Mesendoderm (in vitro differentiated cells): ENCODE results near the gene FAM124B.
A peak's percentile ranks its signal among the peaks of the same experiment; 100 is the strongest.

Source experiments
- DNase-seq: peaks from one replicate; pipeline ENCODE4 v3.0.0; 2013
- H2AK5ac ChIP-seq: 2 replicates; pipeline ENCODE4 v1.6.1; 2013; ENCODE audit warnings: low read length, inconsistent platforms
- H2BK120ac ChIP-seq: 2 replicates; pipeline ENCODE4 v1.6.1; 2013; ENCODE audit warnings: low read depth, mild to moderate bottlenecking, low read length, moderate library complexity, mixed read lengths
- H2BK15ac ChIP-seq: replicated peaks from 2 replicates; pipeline ENCODE4 v1.6.1; 2013; ENCODE audit warnings: low read depth, mild to moderate bottlenecking, moderate library complexity
- H2BK5ac ChIP-seq: 2 replicates; pipeline ENCODE4 v1.6.1; 2013; ENCODE audit warnings: low read length, inconsistent platforms
- H3K18ac ChIP-seq: 2 replicates; pipeline ENCODE4 v1.6.1; 2013; ENCODE audit warnings: mild to moderate bottlenecking, low read length, mixed read lengths
- H3K23ac ChIP-seq: one replicate; pipeline ENCODE4 v1.6.1; 2013; ENCODE audit warnings: low read length
- H3K27ac ChIP-seq: 2 replicates; pipeline ENCODE4 v1.5.1; 2013; ENCODE audit warnings: low read depth, mild to moderate bottlenecking, inconsistent platforms, low read length, moderate library complexity
- H3K27me3 ChIP-seq: 2 replicates; pipeline ENCODE4 v1.6.1; 2013; ENCODE audit warnings: low read length, control low read depth, mild to moderate bottlenecking, inconsistent platforms; ENCODE audit not compliant: insufficient read depth, poor library complexity
- H3K36me3 ChIP-seq: 2 replicates; pipeline ENCODE4 v1.6.1; 2013; ENCODE audit warnings: low read length, inconsistent platforms; ENCODE audit not compliant: control insufficient read depth, insufficient read depth
- H3K4ac ChIP-seq: one replicate; pipeline ENCODE4 v1.6.1; 2013; ENCODE audit warnings: low read depth, mild to moderate bottlenecking, low read length, moderate library complexity
- H3K4me1 ChIP-seq: 2 replicates; pipeline ENCODE4 v1.6.1; 2013; ENCODE audit warnings: low read depth, low read length, inconsistent platforms; ENCODE audit not compliant: control insufficient read depth
- H3K4me2 ChIP-seq: 2 replicates; pipeline ENCODE4 v1.6.1; 2013; ENCODE audit warnings: low read length
- H3K4me3 ChIP-seq: 2 replicates; pipeline ENCODE4 v1.5.1; 2013; ENCODE audit warnings: mild to moderate bottlenecking, low read length
- H3K56ac ChIP-seq: one replicate; pipeline ENCODE4 v1.6.1; 2013; ENCODE audit warnings: low read length
- H3K79me1 ChIP-seq: 2 replicates; pipeline ENCODE4 v1.6.1; 2013; ENCODE audit warnings: low read length, inconsistent platforms
- H3K79me2 ChIP-seq: 2 replicates; pipeline ENCODE4 v1.6.1; 2013; ENCODE audit warnings: mild to moderate bottlenecking, low read length; ENCODE audit not compliant: control insufficient read depth, insufficient read depth
- H3K9ac ChIP-seq: 2 replicates; pipeline ENCODE4 v1.6.1; 2013; ENCODE audit warnings: low read length, inconsistent platforms
- H4K5ac ChIP-seq: one replicate; pipeline ENCODE4 v1.6.1; 2013; ENCODE audit warnings: low read length
- H4K8ac ChIP-seq: one replicate; pipeline ENCODE4 v1.6.1; 2013; ENCODE audit warnings: low read depth, mild to moderate bottlenecking, control low read depth, low read length, moderate library complexity
- WGBS: extraction: QIAGEN DNeasy Blood & Tissue Kit; methylation state at CpG from one replicate; pipeline ENCODE4 v1.1.7; 2013; ENCODE audit warnings: low lambda C conversion rate, missing lambda C conversion rate; ENCODE audit not compliant: insufficient coverage; ENCODE audit errors: extremely low coverage; 5-methylcytosine and 5-hydroxymethylcytosine counted together

Gene FAM124B

GRCh38 chr2:224335991-224336390 is 65.9 kb downstream of the FAM124B start:
- H4K8ac ChIP-seq, result no peak overlapping the region
- no peak overlapping the region for H3K9ac ChIP-seq
- no peak for DNase-seq
- no peak overlapping the region for H2AK5ac ChIP-seq
- no peak overlapping the region for H3K4ac ChIP-seq
- H2BK5ac ChIP-seq, result no peak overlapping the region
- no peaks in the 10 kb centered on the region for H3K4me1 ChIP-seq
- no peak overlapping the region for H3K4me3 ChIP-seq
- WGBS, result no CpG with 5 or more reads among the region's 1 CpG
- H3K27ac ChIP-seq, result no peak overlapping the region
- H3K18ac ChIP-seq, result no peak overlapping the region
- H3K27me3 ChIP-seq, result no peaks in the 10 kb centered on the region
- no peak overlapping the region for H4K5ac ChIP-seq
- H3K4me2 ChIP-seq, result no peak overlapping the region
- no peaks in the 10 kb centered on the region for H3K36me3 ChIP-seq
- no peaks in the 10 kb centered on the region for H3K79me1 ChIP-seq
- no peaks in the 10 kb centered on the region for H3K79me2 ChIP-seq
- H2BK15ac ChIP-seq, result no peak overlapping the region
- H3K56ac ChIP-seq, result no peak overlapping the region
- no peak overlapping the region for H3K23ac ChIP-seq
- no peak overlapping the region for H2BK120ac ChIP-seq

- Histone ChIP-seq H4K8ac (no peak overlapping the region), H3K36me3 (no peaks in the 10 kb centered on the region), H3K27ac (no peak overlapping the region), H3K56ac (no peak overlapping the region), H2BK15ac (no peak overlapping the region), H3K79me1 (no peaks in the 10 kb centered on the region), H3K4ac (no peak overlapping the region), H3K4me3 (no peak overlapping the region), H3K23ac (no peak overlapping the region), H3K79me2 (no peaks in the 10 kb centered on the region), H3K27me3 (no peaks in the 10 kb centered on the region), H3K4me1 (no peaks in the 10 kb centered on the region), H2BK5ac (no peak overlapping the region), H4K5ac (no peak overlapping the region), H3K18ac (no peak overlapping the region), H2BK120ac (no peak overlapping the region), H3K4me2 (no peak overlapping the region), H2AK5ac (no peak overlapping the region), H3K9ac (no peak overlapping the region)
- no CpG with 5 or more reads among the region's 2 CpGs for WGBS
- DNase-seq, result no peak
These were observed 67.2 kb downstream of the FAM124B start for GRCh38 chr2:224334726-224335125.

GRCh38 chr2:224333726-224334482 is 68.0 kb downstream of the FAM124B start:
- H3K4ac ChIP-seq, result no peak overlapping the region
- H3K79me1 ChIP-seq, result no peaks in the 10 kb centered on the region
- H4K8ac ChIP-seq, result no peak overlapping the region
- no peak overlapping the region for H3K23ac ChIP-seq
- H2BK15ac ChIP-seq, result no peak overlapping the region
- DNase-seq, result peak; percentile 33
- no peaks in the 10 kb centered on the region for H3K27me3 ChIP-seq
- H3K9ac ChIP-seq, result no peak overlapping the region
- no peak overlapping the region for H3K18ac ChIP-seq
- no peak overlapping the region for H3K27ac ChIP-seq
- no peak overlapping the region for H2BK120ac ChIP-seq
- no peaks in the 10 kb centered on the region for H3K36me3 ChIP-seq
- H4K5ac ChIP-seq, result no peak overlapping the region
- no peaks in the 10 kb centered on the region for H3K4me1 ChIP-seq
- no peaks in the 10 kb centered on the region for H3K79me2 ChIP-seq
- H3K4me3 ChIP-seq, result no peak overlapping the region
- no CpG with 5 or more reads among the region's 6 CpGs for WGBS
- no peak overlapping the region for H2AK5ac ChIP-seq
- H3K56ac ChIP-seq, result no peak overlapping the region
- no peak overlapping the region for H2BK5ac ChIP-seq
- H3K4me2 ChIP-seq, result no peak overlapping the region

- Histone ChIP-seq H3K36me3 (no peaks in the 10 kb centered on the region), H3K9ac (no peak overlapping the region)
- no CpG with 5 or more reads among the region's 8 CpGs for WGBS
These were observed 70.2 kb downstream of the FAM124B start for GRCh38 chr2:224331698-224332097.

GRCh38 chr2:224328798-224329197 is 73.1 kb downstream of the FAM124B start:
- H4K8ac ChIP-seq, result no peak overlapping the region
- H2BK120ac ChIP-seq, result no peak overlapping the region
- WGBS, result no CpG with 5 or more reads among the region's 3 CpGs
- no peaks in the 10 kb centered on the region for H3K4me1 ChIP-seq
- H3K36me3 ChIP-seq, result no peaks in the 10 kb centered on the region
- DNase-seq, result peak; percentile 21
- H3K4ac ChIP-seq, result no peak overlapping the region
- no peak overlapping the region for H3K56ac ChIP-seq
- H4K5ac ChIP-seq, result no peak overlapping the region
- H3K18ac ChIP-seq, result no peak overlapping the region
- H3K4me3 ChIP-seq, result no peak overlapping the region
- no peak overlapping the region for H3K9ac ChIP-seq
- no peak overlapping the region for H3K23ac ChIP-seq
- H3K79me1 ChIP-seq, result no peaks in the 10 kb centered on the region
- no peak overlapping the region for H2BK5ac ChIP-seq
- no peak overlapping the region for H3K4me2 ChIP-seq
- H3K27me3 ChIP-seq, result no peaks in the 10 kb centered on the region
- H3K27ac ChIP-seq, result no peak overlapping the region
- no peak overlapping the region for H2BK15ac ChIP-seq
- no peaks in the 10 kb centered on the region for H3K79me2 ChIP-seq
- no peak overlapping the region for H2AK5ac ChIP-seq

More at GRCh38 chr2:224331698-224332097, 70.2 kb downstream of the FAM124B start:
- no peak overlapping the region for H2BK15ac ChIP-seq
- H2BK5ac ChIP-seq, result no peak overlapping the region
- H3K4me2 ChIP-seq, result no peak overlapping the region
- H3K4ac ChIP-seq, result no peak overlapping the region
- no peak overlapping the region for H3K23ac ChIP-seq
- DNase-seq, result no peak
- H3K18ac ChIP-seq, result no peak overlapping the region
- no peak overlapping the region for H2BK120ac ChIP-seq
- H3K79me2 ChIP-seq, result no peaks in the 10 kb centered on the region
- no peak overlapping the region for H4K8ac ChIP-seq
- no peaks in the 10 kb centered on the region for H3K79me1 ChIP-seq
- H3K27me3 ChIP-seq, result no peaks in the 10 kb centered on the region
- no peaks in the 10 kb centered on the region for H3K4me1 ChIP-seq
- no peak overlapping the region for H3K56ac ChIP-seq
- no peak overlapping the region for H3K27ac ChIP-seq
- H3K4me3 ChIP-seq, result no peak overlapping the region
- H2AK5ac ChIP-seq, result no peak overlapping the region
- H4K5ac ChIP-seq, result no peak overlapping the region
